Common myeloid progenitor, CD34-positive (primary cell): ENCODE measurements around the gene DNASE1L2.
"Not testable (repeated sequence)": the region's sequence is repeated elsewhere in the genome, so short reads cannot be mapped to it uniquely, and the experiment has no call there.

Experiments
- CTCF ChIA-PET: fragments of 350-600 bp; sonication (Branson Sonifier 250); formaldehyde crosslinking; loops from one replicate; lab custom pipeline; 2021; ENCODE audit warnings: antibody characterized with exemption; lab: Charles Lee
- POLR2A ChIA-PET: fragments of 350-600 bp; sonication (Branson Sonifier 250); formaldehyde crosslinking; loops from one replicate; lab custom pipeline; 2021; ENCODE audit warnings: antibody characterized with exemption; lab: Charles Lee
- DNase-seq, 3 donors: peaks; one replicate each; pipeline versions ENCODE4 v3.0.0 to v3.0.0-alpha.2; 2013
- H3K27ac ChIP-seq, 2 experiments: 1 replicate in 1 of 2; 2 replicates in 1 of 2; pipeline ENCODE4 v1.7.0; 2013; ENCODE audit warnings: inconsistent platforms in 2 of 2, low read length in 2 of 2, mild to moderate bottlenecking in 2 of 2, low read depth in 1 of 2, moderate library complexity in 1 of 2; ENCODE audit not compliant: severe bottlenecking in 2 of 2, insufficient read depth in 1 of 2, poor library complexity in 1 of 2
- H3K27me3 ChIP-seq, 5 experiments: replicated peaks in 2 of 5; 1 replicate in 3 of 5; 2 replicates in 2 of 5; pipeline versions ENCODE4 v1.6.1 to v1.7.0; 2013; ENCODE audit warnings: low read length in 4 of 5, mild to moderate bottlenecking in 2 of 5, moderate library complexity in 2 of 5, inconsistent platforms in 1 of 5; ENCODE audit not compliant: insufficient read depth in 5 of 5, control insufficient read depth in 4 of 5
- H3K36me3 ChIP-seq, 4 experiments: 1 replicate in 2 of 4; 2 replicates in 2 of 4; pipeline versions ENCODE4 v1.6.1 to v1.7.0; 2013; ENCODE audit warnings: low read length in 3 of 4, control low read depth in 1 of 4, mild to moderate bottlenecking in 1 of 4; ENCODE audit not compliant: control insufficient read depth in 4 of 4, insufficient read depth in 4 of 4
- H3K4me1 ChIP-seq, 4 experiments: 1 replicate in 3 of 4; 2 replicates in 1 of 4; pipeline versions ENCODE4 v1.6.1 to v1.7.1; 2013; ENCODE audit warnings: low read length in 3 of 4, mild to moderate bottlenecking in 3 of 4, control low read depth in 1 of 4, inconsistent platforms in 1 of 4, moderate library complexity in 1 of 4; ENCODE audit not compliant: control insufficient read depth in 4 of 4, insufficient read depth in 4 of 4; ENCODE audit errors: control extremely low read depth in 1 of 4
- H3K4me3 ChIP-seq, 7 experiments: 1 replicate in 4 of 7; 2 replicates in 3 of 7; pipeline versions ENCODE4 v1.5.1 to v1.7.0; 2013; ENCODE audit warnings: mild to moderate bottlenecking in 7 of 7, low read length in 6 of 7, moderate library complexity in 6 of 7, inconsistent platforms in 2 of 7, low read depth in 2 of 7, control low read depth in 1 of 7; ENCODE audit not compliant: insufficient read depth in 4 of 7, control insufficient read depth in 1 of 7; ENCODE audit errors: extremely low read depth in 1 of 7
- H3K9me3 ChIP-seq, 5 experiments: 1 replicate in 4 of 5; 2 replicates in 1 of 5; pipeline versions ENCODE4 v1.6.1 to v1.7.1; 2013; ENCODE audit warnings: low read length in 4 of 5, mild to moderate bottlenecking in 2 of 5, inconsistent platforms in 1 of 5, low read depth in 1 of 5, moderate library complexity in 1 of 5; ENCODE audit not compliant: control insufficient read depth in 4 of 5, insufficient read depth in 2 of 5; ENCODE audit errors: control extremely low read depth in 1 of 5
- WGBS: methylation state at CpG from one replicate; pipeline ENCODE4 v1.1.5; 2013; ENCODE audit not compliant: insufficient coverage; 5-methylcytosine and 5-hydroxymethylcytosine counted together

The DNASE1L2 gene

GRCh38 chr16:2200313-2200712, 35.9 kb upstream of the DNASE1L2 start:
- POLR2A ChIA-PET = no interaction called here

GRCh38 chr16:2203119-2203688, 33.0 kb upstream of the DNASE1L2 start:
- Histone ChIP-seq H3K36me3 (peaks cover 6 to 16% (median 16%) of the 10 kb centered on the region in 4 experiments), H3K4me1 (peaks cover 0 to 21% (median 14%) of the 10 kb centered on the region in 4 experiments), H3K27me3 (peaks cover 0 to 15% (median 11%) of the 10 kb centered on the region in 5 experiments)
- H3K9me3 ChIP-seq, H3K4me3 ChIP-seq, DNase-seq, H3K27ac ChIP-seq, POLR2A ChIA-PET: not testable (repeated sequence)
- CTCF ChIA-PET = interaction anchor here (0.9 to 1.8 kb wide), 3 partner anchors 9 to 192 kb away, joined by 3 to 6 read pairs (median 4); partner anchors contain the start of gene ECI1
- WGBS = 100% methylated on average over 3 of the region's 8 CpGs

More at GRCh38 chr16:2200313-2200712, 35.9 kb upstream of the DNASE1L2 start:
- CTCF ChIA-PET = no interaction called here
- H3K36me3 ChIP-seq = no peaks in the 10 kb centered on the region
- no peaks in the 10 kb centered on the region for H3K9me3 ChIP-seq
- no peak overlapping the region for H3K4me3 ChIP-seq
- DNase-seq = no peak
- WGBS = 90% methylated on average over 2 of the region's 6 CpGs
- peaks cover 8 to 39% (median 22%) of the 10 kb centered on the region in 5 experiments for H3K27me3 ChIP-seq
- peaks cover 0 to 16% (median 12%) of the 10 kb centered on the region in 4 experiments for H3K4me1 ChIP-seq
- H3K27ac ChIP-seq = no peak overlapping the region

DNA sequence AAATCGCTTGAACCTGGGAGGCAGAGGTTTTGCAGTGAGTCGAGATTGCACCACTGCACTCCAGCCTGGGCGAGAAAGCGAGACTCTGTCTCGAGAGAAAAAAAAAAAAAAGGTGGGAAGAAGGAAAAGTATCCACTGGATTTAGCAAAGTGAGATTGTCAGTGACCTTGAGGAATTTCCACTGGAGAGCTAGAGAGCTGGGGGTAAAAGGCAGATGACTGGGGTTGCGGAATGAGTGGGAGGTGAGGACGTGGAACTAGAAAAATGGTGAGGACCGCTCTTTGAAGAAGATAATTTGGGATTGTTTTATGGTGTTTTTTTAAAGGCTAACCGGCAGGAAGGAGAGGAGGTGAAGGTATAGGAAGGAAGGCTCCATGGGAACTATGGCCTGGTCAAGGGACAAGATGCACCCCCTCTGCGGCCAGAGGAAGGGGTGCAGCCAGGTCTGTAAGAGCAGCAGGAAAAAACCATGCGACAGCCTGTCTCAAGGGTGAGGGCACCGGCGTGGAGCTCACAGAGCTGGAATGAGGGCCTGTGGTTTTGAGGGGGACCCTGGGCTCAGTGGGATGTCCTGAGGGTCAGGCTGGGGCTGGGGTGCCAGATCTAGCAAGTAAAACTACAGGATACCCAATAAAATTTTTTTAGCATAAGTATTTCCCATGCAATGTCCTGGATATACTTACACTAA, 31.7 kb upstream of the DNASE1L2 start:
- Histone ChIP-seq H3K4me1 (peaks cover 0 to 21% (median 14%) of the 10 kb centered on the region in 4 experiments), H3K4me3 (peak overlapping the region in 6 of 7 experiments; percentile 84 to 99 (median 92)), H3K9me3 (no peaks in the 10 kb centered on the region), H3K27me3 (peaks cover 0 to 5% (median under 1%) of the 10 kb centered on the region in 5 experiments), H3K27ac (peak overlapping the region; percentile 66 to 91), H3K36me3 (peaks cover 6 to 30% (median 26%) of the 10 kb centered on the region in 4 experiments)
- 93% methylated on average over 13 of the region's 13 CpGs for WGBS
- ChIA-PET CTCF (interaction anchor here (0.7 to 1.8 kb wide), 3 partner anchors 10 to 51 kb away, joined by 3 to 6 read pairs (median 3); no protein-coding TSS in a partner anchor), POLR2A (interaction anchor here (0.7 to 1.8 kb wide), 4 partner anchors 10 to 239 kb away, joined by 3 to 5 read pairs (median 3); partner anchors contain the start of genes PGP and TRAF7)
- DNase-seq = no peak

- DNase-seq = peak; percentile 91 to 95 (median 94)
- POLR2A ChIA-PET = interaction anchor here (0.7 to 1.8 kb wide), 3 partner anchors 9 to 240 kb away, joined by 3 to 5 read pairs (median 3); partner anchors contain the start of genes PGP and TRAF7
- H3K27me3 ChIP-seq = peaks cover 0 to 2% (median 0%) of the 10 kb centered on the region in 5 experiments
- peak within 1 kb of the TSS; percentile 79 to 99 (median 89) for H3K4me3 ChIP-seq
- 0% methylated on average over 73 of the region's 93 CpGs for WGBS
- peaks cover 0 to 21% (median 14%) of the 10 kb centered on the region in 4 experiments for H3K4me1 ChIP-seq
- peak within 1 kb of the TSS; percentile 66 to 91 for H3K27ac ChIP-seq
- H3K36me3 ChIP-seq = peaks cover 6 to 37% (median 31%) of the 10 kb centered on the region in 4 experiments
- CTCF ChIA-PET = interaction anchor here (1.7 kb wide), 1 partner anchor 50 kb away, joined by 4 read pairs; the partner anchor contains the start of gene TRAF7
- no peaks in the 10 kb centered on the region for H3K9me3 ChIP-seq
Observed at GRCh38 chr16:2205104-2205966, 30.9 kb upstream of the DNASE1L2 start, which contains the start of gene MLST8. Gene MLST8, plus strand, starts transcription at chr16:2205454. Its CDS starts 632 bp downstream, at chr16:2206086.

GRCh38 chr16:2205967-2206313, 30.3 kb upstream of the DNASE1L2 start:
- POLR2A ChIA-PET = interaction anchor here (1.3 to 1.8 kb wide), 2 partner anchors 9 to 50 kb away, joined by 3 to 5 read pairs; partner anchors contain the start of genes PGP and TRAF7
- H3K4me1 ChIP-seq = peaks cover 0 to 21% (median 14%) of the 10 kb centered on the region in 4 experiments
- no peaks in the 10 kb centered on the region for H3K27me3 ChIP-seq
- no peaks in the 10 kb centered on the region for H3K9me3 ChIP-seq
- H3K36me3 ChIP-seq = peaks cover 6 to 42% (median 32%) of the 10 kb centered on the region in 4 experiments
- no peak for DNase-seq
- 15% methylated on average over 8 of the region's 16 CpGs for WGBS
- CTCF ChIA-PET = interaction anchor here (0.7 to 1.7 kb wide), 2 partner anchors 19 to 50 kb away, joined by 3 to 4 read pairs; partner anchors contain the start of gene TRAF7
- peak overlapping the region in 1 of 2 experiments; percentile 91 for H3K27ac ChIP-seq
- H3K4me3 ChIP-seq = peak overlapping the region; percentile 79 to 99 (median 89)

DNA sequence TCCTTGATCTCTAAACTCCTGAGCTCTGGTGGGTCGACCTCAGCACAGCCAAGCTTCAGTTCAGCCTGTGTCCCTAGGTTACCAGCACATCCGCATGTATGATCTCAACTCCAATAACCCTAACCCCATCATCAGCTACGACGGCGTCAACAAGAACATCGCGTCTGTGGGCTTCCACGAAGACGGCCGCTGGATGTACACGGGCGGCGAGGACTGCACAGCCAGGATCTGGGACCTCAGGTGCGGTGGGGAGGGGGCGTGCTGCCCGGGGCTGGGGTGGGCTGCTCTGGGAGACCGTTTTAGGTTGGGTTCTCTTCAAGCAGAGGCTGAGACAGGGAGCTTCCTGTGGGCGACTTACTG, 29.8 kb upstream of the DNASE1L2 start:
- CTCF ChIA-PET = interaction anchor here (0.7 to 1.7 kb wide), 2 partner anchors 19 to 51 kb away, joined by 3 to 4 read pairs; partner anchors contain the start of gene TRAF7

More for the DNA sequence above, 29.8 kb upstream of the DNASE1L2 start:
- Histone ChIP-seq H3K27me3 (no peaks in the 10 kb centered on the region), H3K4me3 (peak overlapping the region in 5 of 7 experiments; percentile 84 to 99 (median 89)), H3K4me1 (peaks cover 0 to 21% (median 14%) of the 10 kb centered on the region in 4 experiments), H3K9me3 (no peaks in the 10 kb centered on the region), H3K27ac (peak overlapping the region in 1 of 2 experiments; percentile 91), H3K36me3 (peaks cover 6 to 42% (median 32%) of the 10 kb centered on the region in 4 experiments)
- 93% methylated on average over 16 of the region's 18 CpGs for WGBS
- DNase-seq = no peak
- POLR2A ChIA-PET = interaction anchor here (1.8 kb wide), 1 partner anchor 8 kb away, joined by 5 read pairs; the partner anchor contains the start of gene PGP
